Measurements from ENCODE around the gene GABARAPL1. TPM values are rescaled to one million over a fixed set of nuclear protein-coding genes. Genes with fewer than 3 reads are reported as not detected.

The GABARAPL1 gene
- total RNA-seq, 4 donors from 2014 or later, result 116 to 168 (median 160) TPM

DNA sequence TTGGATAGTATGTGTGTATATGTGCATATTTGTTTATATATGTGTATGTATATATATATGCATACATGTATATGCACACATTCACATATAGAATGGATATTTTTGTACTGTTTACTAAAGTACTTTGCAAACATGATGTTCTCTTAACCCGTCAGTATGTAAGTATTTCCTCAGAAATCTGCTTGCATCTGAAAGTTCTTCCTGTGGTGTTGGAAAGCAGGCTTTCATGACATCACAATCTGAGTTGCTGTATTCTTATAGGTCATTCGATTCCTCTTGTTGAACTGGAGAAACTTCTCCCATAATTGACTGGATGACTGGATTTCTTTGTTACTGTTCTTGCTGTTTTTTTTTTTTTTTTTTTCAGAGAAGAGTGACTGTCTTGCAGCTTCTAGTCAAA, 29.1 kb downstream of the GABARAPL1 start:
- TF ChIP-seq POLR2A (IDR thresholded peaks at IDR 0.05) (no peak), EP300 (IDR thresholded peaks at IDR 0.05) (no peak)
- TF ChIP-seq, protein P1, sequence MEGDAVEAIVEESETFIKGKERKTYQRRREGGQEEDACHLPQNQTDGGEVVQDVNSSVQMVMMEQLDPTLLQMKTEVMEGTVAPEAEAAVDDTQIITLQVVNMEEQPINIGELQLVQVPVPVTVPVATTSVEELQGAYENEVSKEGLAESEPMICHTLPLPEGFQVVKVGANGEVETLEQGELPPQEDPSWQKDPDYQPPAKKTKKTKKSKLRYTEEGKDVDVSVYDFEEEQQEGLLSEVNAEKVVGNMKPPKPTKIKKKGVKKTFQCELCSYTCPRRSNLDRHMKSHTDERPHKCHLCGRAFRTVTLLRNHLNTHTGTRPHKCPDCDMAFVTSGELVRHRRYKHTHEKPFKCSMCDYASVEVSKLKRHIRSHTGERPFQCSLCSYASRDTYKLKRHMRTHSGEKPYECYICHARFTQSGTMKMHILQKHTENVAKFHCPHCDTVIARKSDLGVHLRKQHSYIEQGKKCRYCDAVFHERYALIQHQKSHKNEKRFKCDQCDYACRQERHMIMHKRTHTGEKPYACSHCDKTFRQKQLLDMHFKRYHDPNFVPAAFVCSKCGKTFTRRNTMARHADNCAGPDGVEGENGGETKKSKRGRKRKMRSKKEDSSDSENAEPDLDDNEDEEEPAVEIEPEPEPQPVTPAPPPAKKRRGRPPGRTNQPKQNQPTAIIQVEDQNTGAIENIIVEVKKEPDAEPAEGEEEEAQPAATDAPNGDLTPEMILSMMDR (IDR thresholded peaks at IDR 0.05), result no peak
- no peak for DNase-seq (ENCODE audit: low spot score in 2 of 2)
- WGBS, 2 donors, result 25 to 42% methylated on average over 2 of the region's 2 CpGs
- Histone ChIP-seq H3K36me3 (no peaks in the 10 kb centered on the region), H3K4me1 (no peaks in the 10 kb centered on the region), H3K27ac (no peak overlapping the region), H3K4me3 (no peak overlapping the region), H3K27me3 (no peaks in the 10 kb centered on the region), H3K9me3 (no peaks in the 10 kb centered on the region)

DNA sequence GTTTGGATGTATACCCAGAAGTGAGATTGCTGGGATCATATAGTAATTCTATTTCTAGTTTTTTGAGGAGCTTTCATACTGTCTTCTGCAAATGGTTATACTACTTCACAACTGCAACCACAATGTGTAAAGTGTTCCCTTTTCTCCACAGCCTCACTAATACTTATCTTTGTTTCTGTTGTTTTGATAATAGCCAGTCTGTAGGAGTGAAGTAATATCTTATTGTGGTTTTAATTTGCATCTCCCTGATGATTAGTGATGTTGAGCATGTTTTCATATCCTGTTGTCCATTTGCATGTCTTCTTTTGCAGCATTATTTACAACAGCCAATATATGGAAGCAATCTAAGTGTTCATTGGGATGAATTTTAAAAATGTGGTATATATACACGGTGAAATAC, 29.9 kb downstream of the GABARAPL1 start:
- no peaks in the 10 kb centered on the region for H3K9me3 ChIP-seq
- WGBS, 2 donors, result 82 to 90% methylated on average over 1 of the region's 1 CpG
- no peak for TF ChIP-seq EP300 (IDR thresholded peaks at IDR 0.05)
- no peak for TF ChIP-seq POLR2A (IDR thresholded peaks at IDR 0.05)
- TF ChIP-seq, protein P1 (IDR thresholded peaks at IDR 0.05), result no peak
- no peaks in the 10 kb centered on the region for H3K27me3 ChIP-seq
- DNase-seq (ENCODE audit: low spot score in 2 of 2), result no peak
- H3K36me3 ChIP-seq, result no peaks in the 10 kb centered on the region
- no peak overlapping the region for H3K27ac ChIP-seq
- H3K4me1 ChIP-seq, result no peaks in the 10 kb centered on the region
- H3K4me3 ChIP-seq, result no peak overlapping the region

DNA sequence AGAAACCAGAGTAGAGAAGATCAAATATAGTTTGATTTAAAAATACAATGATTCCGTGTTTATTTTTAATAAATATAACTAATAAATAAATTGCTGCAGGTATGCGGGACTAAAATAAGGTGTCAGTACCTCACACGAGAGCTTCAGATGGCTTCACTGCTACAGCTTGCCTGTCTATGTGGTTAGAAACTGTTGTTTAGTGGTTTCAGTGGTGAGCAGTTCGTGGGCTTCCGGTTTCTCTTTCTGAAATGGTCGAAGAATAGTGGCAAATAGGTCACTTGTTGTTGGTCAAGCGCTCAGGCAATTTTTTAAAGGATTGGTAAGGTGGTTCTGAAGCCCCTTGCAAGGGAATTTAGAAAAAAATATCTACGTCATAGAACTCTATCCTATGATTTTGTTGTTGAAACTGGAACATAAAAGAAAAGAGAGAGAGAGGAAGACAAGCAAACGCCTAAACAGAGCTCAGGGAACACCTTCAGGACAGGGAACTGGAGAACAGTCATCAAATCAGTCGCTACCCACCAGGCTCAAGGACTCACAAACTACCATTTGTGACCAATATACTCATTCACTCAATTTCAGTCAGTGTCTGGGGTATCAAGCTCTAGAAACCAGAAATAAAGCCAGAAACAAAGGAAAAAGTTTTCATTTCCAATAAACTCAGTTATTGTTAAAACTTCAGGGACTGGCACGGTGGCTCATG, 31.3 kb downstream of the GABARAPL1 start:
- H3K9me3 ChIP-seq, result no peaks in the 10 kb centered on the region
- H3K4me3 ChIP-seq, result no peak overlapping the region
- no peaks in the 10 kb centered on the region for H3K36me3 ChIP-seq
- TF ChIP-seq, protein P1 (IDR thresholded peaks at IDR 0.05), result no peak
- TF ChIP-seq EP300 (IDR thresholded peaks at IDR 0.05) (no peak), POLR2A (IDR thresholded peaks at IDR 0.05) (no peak)
- no peak for DNase-seq (ENCODE audit: low spot score in 2 of 2)
- WGBS, 2 donors, result 76 to 83% methylated on average over 11 of the region's 11 CpGs
- H3K4me1 ChIP-seq, result no peaks in the 10 kb centered on the region
- no peak overlapping the region for H3K27ac ChIP-seq
- H3K27me3 ChIP-seq, result no peaks in the 10 kb centered on the region

DNA sequence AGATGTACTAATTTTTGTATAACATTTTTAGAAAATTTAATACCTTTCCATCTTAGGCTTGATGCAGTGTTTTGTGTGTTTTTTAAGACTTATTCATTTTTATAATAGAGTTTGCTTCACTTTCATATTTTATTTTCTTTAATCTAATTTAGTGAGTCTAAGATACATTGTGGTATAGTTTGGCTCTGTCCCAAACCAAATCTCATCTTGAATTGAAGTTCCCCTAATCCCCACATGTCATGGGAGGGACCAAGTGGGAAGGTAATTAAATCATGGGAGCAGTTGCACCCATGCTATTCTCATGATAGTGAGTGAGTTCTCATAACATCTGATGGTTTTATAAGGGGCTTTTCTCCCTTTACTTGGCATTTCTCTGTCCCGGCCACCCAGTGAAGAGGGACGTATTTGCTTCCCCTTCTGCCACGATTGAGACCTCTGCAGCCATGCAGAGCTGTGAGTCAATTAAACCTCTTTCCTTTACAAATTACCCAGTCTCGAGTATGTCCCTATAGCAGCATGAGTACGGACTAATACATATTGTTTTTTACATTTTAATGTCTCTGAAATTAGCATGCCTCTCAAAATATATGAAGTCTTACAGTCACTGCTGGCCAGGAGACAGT, 34.9 kb downstream of the GABARAPL1 start:
- 66 to 67% methylated on average over 5 of the region's 5 CpGs for WGBS, 2 donors
- DNase-seq (ENCODE audit: low spot score in 2 of 2), result no peak
- Histone ChIP-seq H3K27ac (no peak overlapping the region), H3K4me3 (no peak overlapping the region), H3K27me3 (no peaks in the 10 kb centered on the region), H3K9me3 (no peaks in the 10 kb centered on the region), H3K36me3 (no peaks in the 10 kb centered on the region), H3K4me1 (no peaks in the 10 kb centered on the region)
- TF ChIP-seq, protein P1 (IDR thresholded peaks at IDR 0.05), result no peak
- TF ChIP-seq POLR2A (IDR thresholded peaks at IDR 0.05), result no peak
- no peak for TF ChIP-seq EP300 (IDR thresholded peaks at IDR 0.05)

DNA sequence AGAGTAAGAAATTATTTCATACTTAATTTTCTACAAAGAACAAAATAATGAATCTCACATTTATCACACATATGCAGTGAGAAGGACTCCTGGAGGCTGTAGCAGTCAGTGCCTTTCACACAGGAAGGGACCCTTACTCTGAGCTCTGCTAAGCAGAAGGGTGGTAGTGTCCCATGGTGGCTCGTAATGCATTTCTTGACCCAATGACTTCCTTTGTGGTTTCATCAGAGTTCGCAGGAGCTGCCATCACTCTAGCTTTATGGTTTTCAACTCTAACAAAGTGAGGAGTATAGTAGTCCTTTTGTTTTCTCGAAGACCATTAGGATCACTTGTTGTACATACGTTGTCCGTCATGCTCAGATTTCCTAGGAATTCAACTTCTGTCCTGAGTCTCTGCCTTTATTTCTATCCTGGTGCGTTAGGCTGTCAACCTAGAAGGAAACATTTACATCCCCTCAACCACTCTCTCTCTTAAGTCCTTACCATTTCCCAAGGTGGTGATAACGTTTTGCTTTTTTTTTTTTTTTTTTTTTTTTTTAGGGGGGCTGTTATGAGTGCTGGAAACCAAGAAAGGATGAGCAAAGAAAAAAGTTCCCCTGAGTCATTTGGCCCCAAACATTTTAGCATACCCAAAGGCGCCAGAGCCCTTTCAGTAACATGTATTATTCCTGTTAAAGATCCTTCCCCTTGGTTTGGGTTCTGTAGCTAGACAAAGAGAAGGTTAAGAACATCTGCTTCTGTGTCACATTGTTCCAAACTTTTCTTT, 37.2 kb downstream of the GABARAPL1 start:
- peaks cover 0 to 6% (median 0%) of the 10 kb centered on the region in 4 donors for H3K9me3 ChIP-seq
- WGBS, 2 donors, result 42 to 49% methylated on average over 8 of the region's 8 CpGs
- H3K27ac ChIP-seq, result no peak overlapping the region
- TF ChIP-seq, protein P1 (IDR thresholded peaks at IDR 0.05), result no peak
- TF ChIP-seq POLR2A (IDR thresholded peaks at IDR 0.05) (no peak), EP300 (IDR thresholded peaks at IDR 0.05) (no peak)
- no peak overlapping the region for H3K4me3 ChIP-seq
- no peaks in the 10 kb centered on the region for H3K4me1 ChIP-seq
- H3K36me3 ChIP-seq, result no peaks in the 10 kb centered on the region
- DNase-seq (ENCODE audit: low spot score in 2 of 2), result no peak
- no peaks in the 10 kb centered on the region for H3K27me3 ChIP-seq

All from tibial nerve (tissue), 4 donors.